HUES64 (cell line): Measurements from ENCODE around the gene SBF2.
"Not testable (repeated sequence)": the region's sequence is repeated elsewhere in the genome, so short reads cannot be mapped to it uniquely, and the experiment has no call there.

Source experiments
- H3K27ac ChIP-seq: 2 replicates; pipeline ENCODE4 v1.7.0; 2013; ENCODE audit warnings: low read depth, low read length, inconsistent platforms
- H3K27me3 ChIP-seq: 2 replicates; pipeline ENCODE4 v1.6.1; 2013; ENCODE audit warnings: mild to moderate bottlenecking, low read length; ENCODE audit not compliant: insufficient read depth
- H3K36me3 ChIP-seq: 2 replicates; pipeline ENCODE4 v1.6.1; 2013; ENCODE audit warnings: mild to moderate bottlenecking, low read length; ENCODE audit not compliant: insufficient read depth
- H3K4me1 ChIP-seq: 2 replicates; pipeline ENCODE4 v1.6.1; 2013; ENCODE audit warnings: mild to moderate bottlenecking, low read length, moderate library complexity; ENCODE audit not compliant: insufficient read depth
- H3K4me3 ChIP-seq: 2 replicates; pipeline ENCODE4 v1.5.1; 2013; ENCODE audit warnings: mild to moderate bottlenecking, low read length, moderate library complexity
- H3K9ac ChIP-seq: 2 replicates; pipeline ENCODE4 v1.6.1; 2013; ENCODE audit warnings: mild to moderate bottlenecking, low read depth, low read length
- H3K9me3 ChIP-seq: 2 replicates; pipeline ENCODE4 v1.6.1; 2013; ENCODE audit warnings: low read depth, low read length; ENCODE audit not compliant: insufficient read depth
- WGBS: fragments of 150-250, 120-280 bp; methylation state at CpG from one replicate; pipeline ENCODE4 v1.1.7; 2013; ENCODE audit warnings: missing lambda C conversion rate; 5-methylcytosine and 5-hydroxymethylcytosine counted together

Gene SBF2

DNA sequence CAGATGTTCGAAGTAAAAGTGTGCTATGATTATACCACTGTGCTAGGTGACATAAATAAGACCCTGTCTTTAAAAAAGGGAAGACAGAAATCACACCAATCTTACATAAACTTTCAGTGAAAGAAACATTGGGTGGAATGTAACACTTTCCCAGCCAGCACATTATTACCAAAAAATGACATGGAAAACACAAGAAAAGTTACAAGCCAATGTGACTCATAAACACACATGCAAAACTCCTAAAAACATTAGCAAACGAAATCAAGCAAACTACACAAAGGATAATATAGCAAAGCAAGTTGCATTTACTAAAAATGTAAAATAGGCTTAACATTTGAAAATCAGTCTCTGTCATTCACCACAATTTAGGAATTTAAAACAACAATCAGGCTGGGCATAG is 47.0 kb downstream of the SBF2 start:
- WGBS, result 72% methylated on average over 2 of the region's 2 CpGs
- H3K4me3 ChIP-seq, result no peak overlapping the region
- H3K27ac ChIP-seq, result no peak overlapping the region
- no peak overlapping the region for H3K9ac ChIP-seq
- H3K9me3 ChIP-seq, result 0 out of 2 replicates have a peak, but pooled peaks cover 7% of the 10 kb centered on the region
- peaks cover 3% of the 10 kb centered on the region; the same call in 1 of the 2 replicates for H3K36me3 ChIP-seq
- H3K27me3 ChIP-seq, result no peaks in the 10 kb centered on the region
- H3K4me1 ChIP-seq, result 0 out of 2 replicates have a peak, but pooled peaks cover 6% of the 10 kb centered on the region

DNA sequence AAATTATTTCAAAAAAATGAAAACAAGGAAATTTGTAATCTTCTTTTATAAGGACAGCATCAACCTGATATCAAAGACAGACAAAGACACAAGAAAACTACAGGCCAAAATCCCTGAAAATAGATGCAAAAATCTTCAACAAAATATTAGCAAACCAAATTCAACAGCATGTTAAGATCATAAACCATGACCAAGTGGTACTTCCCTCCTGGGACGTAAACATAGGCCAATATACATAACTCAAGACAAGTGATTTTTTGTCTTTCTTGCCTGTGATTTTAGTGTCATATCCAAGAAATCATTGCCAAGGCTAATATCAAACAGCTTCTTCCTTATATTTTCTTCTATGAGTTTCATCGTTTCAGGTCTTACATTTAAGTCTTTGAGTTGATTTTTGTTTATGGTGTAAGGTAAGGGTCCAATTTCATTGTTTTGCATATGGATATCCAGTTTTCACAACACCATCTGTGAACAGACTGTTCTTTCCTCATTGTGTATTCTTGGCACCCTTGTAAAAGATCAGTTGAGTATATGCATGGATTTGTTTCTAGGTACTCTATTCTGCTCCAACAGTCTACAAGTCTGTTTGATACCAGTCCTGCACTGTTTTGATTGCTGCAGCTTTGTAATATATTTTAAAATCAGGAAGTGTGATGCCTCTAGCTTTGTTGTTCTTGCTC is 50.0 kb downstream of the SBF2 start:
- Histone ChIP-seq H3K9me3 (0 out of 2 replicates have a peak, but pooled peaks cover under 1% of the 10 kb centered on the region), H3K36me3 (peaks cover 3% of the 10 kb centered on the region; the same call in 1 of the 2 replicates), H3K27me3 (no peaks in the 10 kb centered on the region), H3K27ac (no peak overlapping the region), H3K4me3 (no peak overlapping the region), H3K4me1 (0 out of 2 replicates have a peak, but pooled peaks cover 3% of the 10 kb centered on the region), H3K9ac (no peak overlapping the region)
- WGBS, result 88% methylated on average over 1 of the region's 2 CpGs

DNA sequence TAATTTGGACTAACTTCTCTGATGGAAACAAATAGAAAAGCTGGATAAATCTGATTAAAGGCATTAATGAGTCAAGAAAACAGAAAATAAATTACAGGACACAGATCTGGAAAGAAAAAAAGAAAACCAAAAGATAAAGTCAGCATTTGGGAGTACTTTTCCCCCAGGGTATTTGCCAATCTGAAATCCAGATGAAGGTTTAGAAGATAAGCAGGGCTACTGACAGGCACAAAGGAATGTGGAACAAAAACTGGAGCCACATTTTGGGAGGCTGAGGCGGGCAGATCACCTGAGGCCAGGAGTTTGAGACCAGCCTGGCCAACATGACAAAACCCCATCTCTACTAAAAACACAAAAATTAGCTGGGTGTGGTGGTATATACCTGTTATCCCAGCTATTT is 57.2 kb downstream of the SBF2 start:
- H3K4me3 ChIP-seq, result no peak overlapping the region
- WGBS, result 60% methylated on average over 1 of the region's 1 CpG
- peaks cover 26% of the 10 kb centered on the region for H3K9me3 ChIP-seq
- no peak overlapping the region for H3K27ac ChIP-seq
- H3K4me1 ChIP-seq, result no peaks in the 10 kb centered on the region
- peaks cover 13% of the 10 kb centered on the region for H3K36me3 ChIP-seq
- H3K9ac ChIP-seq, result no peak overlapping the region
- no peaks in the 10 kb centered on the region for H3K27me3 ChIP-seq

DNA sequence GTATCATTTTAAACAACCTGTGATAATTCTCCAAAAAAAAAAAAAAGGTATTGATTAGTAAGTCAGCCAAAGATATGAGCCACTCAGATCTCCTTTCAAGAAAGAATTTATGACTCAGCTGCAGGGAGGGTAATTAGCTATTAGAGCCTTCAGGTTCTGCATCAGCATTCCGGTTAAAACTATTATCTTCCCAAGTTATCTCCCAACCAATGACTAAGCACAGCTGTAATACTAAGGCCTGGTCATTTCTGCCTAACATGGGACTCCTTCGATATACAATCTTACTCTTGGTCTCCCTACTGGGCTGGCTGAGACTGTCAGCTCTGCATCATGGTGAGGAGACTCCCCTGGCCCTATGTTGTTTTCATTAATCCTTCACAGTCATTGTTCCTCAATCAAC is 60.4 kb downstream of the SBF2 start:
- Histone ChIP-seq H3K4me3 (no peak overlapping the region), H3K4me1 (no peaks in the 10 kb centered on the region), H3K9ac (no peak overlapping the region), H3K27me3 (no peaks in the 10 kb centered on the region), H3K27ac (no peak overlapping the region), H3K36me3 (peaks cover 13% of the 10 kb centered on the region), H3K9me3 (peaks cover 28% of the 10 kb centered on the region)
- 81% methylated on average over 2 of the region's 2 CpGs for WGBS

DNA sequence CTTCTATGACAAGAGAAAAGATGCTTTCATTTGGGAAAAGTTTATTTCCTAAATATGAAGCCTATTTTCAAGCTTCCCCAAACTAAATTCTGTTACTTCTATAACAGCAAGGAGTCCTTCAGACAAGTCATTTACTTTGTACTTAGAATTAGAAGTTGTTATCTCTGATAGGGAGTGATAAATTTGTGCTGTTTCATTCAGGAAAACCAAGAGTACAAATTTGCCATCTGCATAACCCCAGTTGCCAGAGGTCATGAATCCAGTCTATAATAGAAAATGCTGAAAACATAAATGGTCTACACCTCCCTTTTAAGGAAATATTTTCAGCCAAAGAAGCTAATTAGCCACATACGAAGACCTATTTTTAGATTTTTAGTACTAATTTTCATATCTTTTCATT is 61.3 kb downstream of the SBF2 start:
- Histone ChIP-seq H3K4me1 (no peaks in the 10 kb centered on the region), H3K9me3 (peaks cover 28% of the 10 kb centered on the region), H3K27ac (no peak overlapping the region), H3K27me3 (no peaks in the 10 kb centered on the region), H3K9ac (no peak overlapping the region), H3K36me3 (peaks cover 13% of the 10 kb centered on the region), H3K4me3 (no peak overlapping the region)
- 95% methylated on average over 1 of the region's 1 CpG for WGBS

DNA sequence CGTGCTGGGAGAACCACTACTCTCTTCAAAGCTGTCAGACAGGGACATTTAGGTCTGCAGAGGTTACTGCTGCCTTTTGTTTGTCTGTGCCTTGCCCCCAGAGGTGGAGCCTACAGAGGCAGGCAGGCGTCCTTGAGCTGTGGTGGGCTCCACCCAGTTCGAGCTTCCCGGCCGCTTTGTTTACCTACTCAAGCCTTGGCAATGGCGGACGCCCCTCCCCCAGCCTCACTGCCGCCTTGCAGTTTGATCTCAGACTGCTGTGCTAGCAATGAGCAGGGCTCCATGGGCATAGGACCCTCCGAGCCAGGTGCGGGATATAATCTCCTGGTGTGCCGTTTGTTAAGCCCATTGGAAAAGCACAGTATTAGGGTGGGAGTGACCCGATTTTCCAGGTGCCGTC is 62.2 kb downstream of the SBF2 start:
- H3K4me1 ChIP-seq, H3K4me3 ChIP-seq, H3K27ac ChIP-seq, H3K27me3 ChIP-seq, H3K9ac ChIP-seq: not testable (repeated sequence)
- peaks cover 13% of the 10 kb centered on the region for H3K36me3 ChIP-seq
- 96% methylated on average over 13 of the region's 13 CpGs for WGBS
- peaks cover 28% of the 10 kb centered on the region for H3K9me3 ChIP-seq

DNA sequence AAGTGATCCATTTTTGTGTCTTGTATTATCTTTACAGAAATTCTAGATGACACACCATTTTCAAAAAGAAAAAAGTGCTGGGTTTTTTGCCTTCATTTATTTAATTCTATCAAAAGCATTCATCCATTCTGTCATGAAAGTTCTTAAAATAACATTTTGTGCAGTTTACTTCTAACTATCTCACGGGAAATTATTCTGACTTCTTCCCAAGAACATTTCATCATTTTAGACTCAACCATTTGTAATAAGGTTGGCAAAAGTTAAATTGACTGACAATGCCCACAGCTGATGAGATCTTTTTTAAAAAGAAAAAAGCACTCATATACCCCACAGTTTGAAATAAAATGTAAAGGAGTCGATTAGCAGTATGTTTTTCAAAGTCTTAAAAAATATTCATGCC is 68.5 kb downstream of the SBF2 start:
- Histone ChIP-seq H3K9me3 (no peaks in the 10 kb centered on the region), H3K4me3 (no peak overlapping the region), H3K36me3 (no peaks in the 10 kb centered on the region), H3K9ac (no peak overlapping the region), H3K27ac (no peak overlapping the region), H3K4me1 (no peaks in the 10 kb centered on the region), H3K27me3 (no peaks in the 10 kb centered on the region)
- 33% methylated on average over 2 of the region's 2 CpGs for WGBS

DNA sequence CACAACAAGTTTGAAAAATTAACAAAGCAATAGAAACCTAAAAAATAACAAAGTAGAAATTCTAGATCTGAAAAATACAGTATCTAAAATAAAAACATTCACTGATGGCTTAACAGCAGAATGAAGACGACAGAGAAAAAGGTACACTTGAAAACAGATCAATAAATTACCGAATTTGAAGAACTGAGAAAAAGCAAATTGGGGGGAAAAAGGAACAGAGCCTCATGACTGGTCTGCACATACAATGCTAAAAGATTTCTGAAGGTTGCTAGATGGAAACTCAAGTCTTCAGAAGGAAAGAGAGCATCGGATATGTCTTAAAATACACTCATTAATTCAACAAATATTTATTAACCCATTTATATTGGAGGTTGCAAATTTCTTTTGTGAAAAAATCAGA is 71.6 kb downstream of the SBF2 start:
- 90% methylated on average over 2 of the region's 3 CpGs for WGBS
- H3K27me3 ChIP-seq, result no peaks in the 10 kb centered on the region
- H3K27ac ChIP-seq, result no peak overlapping the region
- no peaks in the 10 kb centered on the region for H3K4me1 ChIP-seq
- no peaks in the 10 kb centered on the region for H3K36me3 ChIP-seq
- H3K9ac ChIP-seq, result no peak overlapping the region
- peaks cover 17% of the 10 kb centered on the region for H3K9me3 ChIP-seq
- no peak overlapping the region for H3K4me3 ChIP-seq

DNA sequence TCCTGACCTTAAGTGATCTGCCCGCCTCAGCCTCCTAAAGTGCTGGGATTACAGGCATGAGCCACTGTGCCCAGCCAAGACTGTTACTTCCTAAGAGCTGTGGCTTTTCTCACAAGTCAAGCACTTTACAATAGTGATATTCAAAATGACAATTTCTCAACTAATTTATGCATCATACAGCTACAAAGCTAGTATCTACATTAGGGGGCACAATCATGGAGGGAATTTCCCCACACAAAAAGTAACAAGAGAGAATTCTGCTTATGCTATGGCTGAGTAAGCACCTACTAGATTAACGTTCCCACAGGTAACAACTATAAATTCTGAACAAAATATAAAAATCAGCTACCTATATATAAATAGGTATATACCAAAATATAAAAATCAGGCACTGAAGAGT is 72.7 kb downstream of the SBF2 start:
- Histone ChIP-seq H3K9me3 (peaks cover 17% of the 10 kb centered on the region), H3K36me3 (no peaks in the 10 kb centered on the region), H3K9ac (no peak overlapping the region), H3K27ac (no peak overlapping the region), H3K27me3 (no peaks in the 10 kb centered on the region), H3K4me3 (no peak overlapping the region), H3K4me1 (no peaks in the 10 kb centered on the region)
- WGBS, result 94% methylated on average over 1 of the region's 2 CpGs

DNA sequence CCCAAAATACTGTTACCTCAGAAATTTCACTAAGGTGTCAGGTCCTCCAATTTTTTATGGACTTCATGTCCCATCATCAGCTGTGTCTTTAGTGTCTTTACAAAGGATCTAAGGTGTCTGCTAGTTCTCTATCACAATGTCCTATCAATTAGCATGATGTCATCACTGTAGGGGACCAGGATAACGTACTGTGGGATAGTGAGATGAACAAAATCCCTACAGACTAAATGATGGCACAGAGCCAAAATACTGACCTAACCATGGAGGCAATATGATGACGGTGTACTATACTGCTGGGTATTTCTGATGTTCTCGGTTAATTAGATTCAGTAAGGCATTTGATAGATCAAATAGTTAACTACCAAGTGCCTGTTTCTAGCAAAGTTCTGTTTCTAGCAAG is 82.5 kb downstream of the SBF2 start:
- Histone ChIP-seq H3K9ac (no peak overlapping the region), H3K9me3 (no peaks in the 10 kb centered on the region), H3K27ac (no peak overlapping the region), H3K4me1 (peaks cover 15% of the 10 kb centered on the region), H3K4me3 (no peak overlapping the region), H3K36me3 (no peaks in the 10 kb centered on the region), H3K27me3 (no peaks in the 10 kb centered on the region)
- WGBS, result 95% methylated on average over 3 of the region's 3 CpGs

DNA sequence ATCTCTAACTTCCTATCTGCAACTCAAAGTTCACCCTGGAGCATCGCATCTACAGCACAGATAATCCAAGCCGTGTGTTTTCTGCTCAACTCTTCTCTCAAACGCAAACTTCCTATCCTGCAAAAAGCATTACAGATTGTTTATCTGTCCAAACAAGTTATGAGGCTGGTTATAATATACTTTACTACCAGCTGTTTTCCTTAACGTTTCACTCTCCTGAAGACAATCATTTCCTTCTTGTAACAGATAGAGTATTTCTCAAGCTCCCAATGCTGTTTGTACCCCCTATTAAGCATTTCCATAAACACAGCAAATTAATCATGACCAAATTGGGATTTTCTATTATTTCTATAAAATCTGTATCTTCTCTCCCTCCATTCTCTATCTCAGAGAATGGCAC is 84.7 kb downstream of the SBF2 start:
- Histone ChIP-seq H3K4me1 (peaks cover 27% of the 10 kb centered on the region), H3K27ac (no peak overlapping the region), H3K9me3 (peaks cover 5% of the 10 kb centered on the region; the same call in 1 of the 2 replicates), H3K9ac (no peak overlapping the region), H3K4me3 (no peak overlapping the region), H3K27me3 (no peaks in the 10 kb centered on the region), H3K36me3 (no peaks in the 10 kb centered on the region)
- WGBS, result 94% methylated on average over 4 of the region's 4 CpGs

DNA sequence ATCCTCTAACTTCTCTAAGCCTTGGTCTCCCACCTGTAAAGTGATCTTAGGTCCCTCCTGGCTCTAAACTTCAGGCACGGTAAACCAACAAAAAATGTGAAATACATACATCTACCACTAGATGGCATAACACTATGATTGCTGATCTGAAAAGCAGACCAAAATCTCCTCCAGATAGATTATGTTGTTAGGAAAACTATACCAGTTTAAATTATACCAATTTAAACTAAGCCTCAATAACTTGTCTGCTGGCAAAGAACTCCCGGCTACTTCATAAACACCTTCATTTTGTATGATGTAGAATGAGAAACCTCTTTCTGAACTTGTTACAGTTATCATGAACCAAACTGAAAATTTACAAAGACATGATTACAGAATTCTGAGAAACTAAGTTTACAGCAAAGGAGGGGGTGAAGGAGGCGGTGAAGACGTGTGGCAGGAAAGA is 85.9 kb downstream of the SBF2 start:
- 19% methylated on average over 3 of the region's 4 CpGs for WGBS

More for the DNA sequence above, 85.9 kb downstream of the SBF2 start:
- Histone ChIP-seq H3K36me3 (no peaks in the 10 kb centered on the region), H3K4me1 (peaks cover 30% of the 10 kb centered on the region), H3K9me3 (peaks cover 16% of the 10 kb centered on the region; the same call in 1 of the 2 replicates), H3K4me3 (no peak overlapping the region), H3K9ac (no peak overlapping the region), H3K27ac (no peak overlapping the region), H3K27me3 (no peaks in the 10 kb centered on the region)
